ENCODE results near the gene HS3ST5. TPM values are rescaled to one million over a fixed set of nuclear protein-coding genes. Genes with fewer than 3 reads are reported as not detected.

The HS3ST5 gene
- total RNA-seq, 2 donors from 2014 or later = not detected

- Mint-ChIP-seq H3K27ac (no peak overlapping the region), H3K4me3 (no peak overlapping the region), H3K36me3 (no peaks in the 10 kb centered on the region), H3K4me1 (ENCODE audit: low read depth in 2 of 2) (no peaks in the 10 kb centered on the region), H3K9me3 (peaks cover 5% of the 10 kb centered on the region), H3K27me3 (no peaks in the 10 kb centered on the region)
- ATAC-seq (no peak), DNase-seq (ENCODE audit: low spot score) (no peak)
These were observed 161.2 kb downstream of the HS3ST5 start for GRCh38 chr6:114181664-114182063.

GRCh38 chr6:114179411-114179810 lies 163.4 kb downstream of the HS3ST5 start:
- DNase-seq (ENCODE audit: low spot score) = no peak
- Mint-ChIP-seq H3K27me3 (no peaks in the 10 kb centered on the region), H3K4me3 (no peak overlapping the region), H3K9me3 (no peaks in the 10 kb centered on the region), H3K36me3 (no peaks in the 10 kb centered on the region), H3K27ac (no peak overlapping the region), H3K4me1 (ENCODE audit: low read depth in 2 of 2) (no peaks in the 10 kb centered on the region)
- no peak for ATAC-seq

GRCh38 chr6:114176726-114177125 lies 166.1 kb downstream of the HS3ST5 start:
- no peaks in the 10 kb centered on the region for H3K9me3 Mint-ChIP-seq

GRCh38 chr6:114172576-114173260 lies 170.1 kb downstream of the HS3ST5 start:
- Mint-ChIP-seq H3K4me1 (ENCODE audit: low read depth in 2 of 2) (no peaks in the 10 kb centered on the region), H3K27ac (no peak overlapping the region), H3K9me3 (peaks cover under 1% of the 10 kb centered on the region), H3K27me3 (no peaks in the 10 kb centered on the region), H3K36me3 (no peaks in the 10 kb centered on the region), H3K4me3 (no peak overlapping the region)
- ATAC-seq = no peak
- DNase-seq (ENCODE audit: low spot score) = no peak

More at GRCh38 chr6:114176726-114177125, 166.1 kb downstream of the HS3ST5 start:
- Mint-ChIP-seq H3K27me3 (no peaks in the 10 kb centered on the region), H3K36me3 (no peaks in the 10 kb centered on the region), H3K27ac (no peak overlapping the region), H3K4me3 (no peak overlapping the region), H3K4me1 (ENCODE audit: low read depth in 2 of 2) (no peaks in the 10 kb centered on the region)
- ATAC-seq (no peak), DNase-seq (ENCODE audit: low spot score) (no peak)

GRCh38 chr6:114171473-114171872 lies 171.3 kb downstream of the HS3ST5 start:
- Mint-ChIP-seq H3K4me3 (no peak overlapping the region), H3K9me3 (peaks cover 3% of the 10 kb centered on the region), H3K36me3 (no peaks in the 10 kb centered on the region), H3K4me1 (ENCODE audit: low read depth in 2 of 2) (no peaks in the 10 kb centered on the region), H3K27ac (no peak overlapping the region), H3K27me3 (no peaks in the 10 kb centered on the region)
- DNase-seq (ENCODE audit: low spot score) = no peak
- no peak for ATAC-seq

GRCh38 chr6:114170958-114171387 lies 171.8 kb downstream of the HS3ST5 start:
- DNase-seq (ENCODE audit: low spot score) (no peak), ATAC-seq (no peak)
- Mint-ChIP-seq H3K4me1 (ENCODE audit: low read depth in 2 of 2) (no peaks in the 10 kb centered on the region), H3K4me3 (no peak overlapping the region), H3K27me3 (no peaks in the 10 kb centered on the region), H3K27ac (no peak overlapping the region), H3K9me3 (peaks cover 3% of the 10 kb centered on the region), H3K36me3 (no peaks in the 10 kb centered on the region)

- Mint-ChIP-seq H3K27ac (no peak overlapping the region), H3K4me1 (ENCODE audit: low read depth in 2 of 2) (no peaks in the 10 kb centered on the region), H3K9me3 (peaks cover 3% of the 10 kb centered on the region), H3K4me3 (no peak overlapping the region), H3K36me3 (no peaks in the 10 kb centered on the region), H3K27me3 (no peaks in the 10 kb centered on the region)
- ATAC-seq (no peak), DNase-seq (ENCODE audit: low spot score) (no peak)
These were observed 172.5 kb downstream of the HS3ST5 start for GRCh38 chr6:114170372-114170771.

GRCh38 chr6:114169763-114170162 lies 173.1 kb downstream of the HS3ST5 start:
- DNase-seq (ENCODE audit: low spot score) = no peak
- Mint-ChIP-seq H3K9me3 (peaks cover 3% of the 10 kb centered on the region), H3K4me3 (no peak overlapping the region), H3K36me3 (no peaks in the 10 kb centered on the region), H3K27me3 (no peaks in the 10 kb centered on the region), H3K27ac (no peak overlapping the region), H3K4me1 (ENCODE audit: low read depth in 2 of 2) (no peaks in the 10 kb centered on the region)
- ATAC-seq = no peak

GRCh38 chr6:114167583-114168576 lies 174.9 kb downstream of the HS3ST5 start:
- DNase-seq (ENCODE audit: low spot score) (no peak), ATAC-seq (no peak)
- Mint-ChIP-seq H3K4me1 (ENCODE audit: low read depth in 2 of 2) (no peaks in the 10 kb centered on the region), H3K27me3 (no peaks in the 10 kb centered on the region), H3K27ac (no peak overlapping the region), H3K9me3 (peaks cover 3% of the 10 kb centered on the region), H3K4me3 (no peak overlapping the region), H3K36me3 (no peaks in the 10 kb centered on the region)

- H3K4me1 Mint-ChIP-seq (ENCODE audit: low read depth in 2 of 2) = no peaks in the 10 kb centered on the region
- H3K4me3 Mint-ChIP-seq = no peak overlapping the region
- DNase-seq (ENCODE audit: low spot score) (no peak), ATAC-seq (no peak)
- no peaks in the 10 kb centered on the region for H3K36me3 Mint-ChIP-seq
- H3K9me3 Mint-ChIP-seq = peaks cover 3% of the 10 kb centered on the region
- H3K27me3 Mint-ChIP-seq = no peaks in the 10 kb centered on the region
- no peak overlapping the region for H3K27ac Mint-ChIP-seq
These were observed 178.6 kb downstream of the HS3ST5 start for GRCh38 chr6:114164207-114164606.

GRCh38 chr6:114162691-114163347 lies 180.0 kb downstream of the HS3ST5 start:
- ATAC-seq = no peak
- no peaks in the 10 kb centered on the region for H3K36me3 Mint-ChIP-seq
- H3K27me3 Mint-ChIP-seq = no peaks in the 10 kb centered on the region

GRCh38 chr6:114160881-114161280 lies 181.9 kb downstream of the HS3ST5 start:
- Mint-ChIP-seq H3K4me3 (no peak overlapping the region), H3K27me3 (no peaks in the 10 kb centered on the region), H3K27ac (no peak overlapping the region), H3K4me1 (ENCODE audit: low read depth in 2 of 2) (no peaks in the 10 kb centered on the region), H3K9me3 (peaks cover 6% of the 10 kb centered on the region), H3K36me3 (no peaks in the 10 kb centered on the region)
- DNase-seq (ENCODE audit: low spot score) (no peak), ATAC-seq (no peak)

More at GRCh38 chr6:114162691-114163347, 180.0 kb downstream of the HS3ST5 start:
- H3K4me1 Mint-ChIP-seq (ENCODE audit: low read depth in 2 of 2) = no peaks in the 10 kb centered on the region
- H3K4me3 Mint-ChIP-seq = no peak overlapping the region
- peaks cover 5% of the 10 kb centered on the region for H3K9me3 Mint-ChIP-seq
- H3K27ac Mint-ChIP-seq = no peak overlapping the region
- no peak for DNase-seq (ENCODE audit: low spot score)

- no peaks in the 10 kb centered on the region for H3K27me3 Mint-ChIP-seq
- peaks cover 6% of the 10 kb centered on the region for H3K9me3 Mint-ChIP-seq
- DNase-seq (ENCODE audit: low spot score) (no peak), ATAC-seq (no peak)
- no peaks in the 10 kb centered on the region for H3K36me3 Mint-ChIP-seq
- H3K27ac Mint-ChIP-seq = no peak overlapping the region
- no peak overlapping the region for H3K4me3 Mint-ChIP-seq
- no peaks in the 10 kb centered on the region for H3K4me1 Mint-ChIP-seq (ENCODE audit: low read depth in 2 of 2)
These were observed 183.1 kb downstream of the HS3ST5 start for GRCh38 chr6:114159727-114160126.

Data from natural killer cell treated with Interleukin-12 subunit alpha and Interleukin-12 subunit beta and Interleukin-15 and Interleukin-18, amount 100 ng/mL, for 72 hours (primary cell).